ENCODE results near the gene RAPH1. TPM values are rescaled to one million over a fixed set of nuclear protein-coding genes. Genes with fewer than 3 reads are reported as not detected.
"Not testable (repeated sequence)": the region's sequence is repeated elsewhere in the genome, so short reads cannot be mapped to it uniquely, and the experiment has no call there.

RAPH1 gene
- total RNA-seq, 1 donor from 2014 or later = 50.4 TPM

- no peaks in the 10 kb centered on the region for H3K4me1 Mint-ChIP-seq (ENCODE audit: low read depth, unreplicated experiment)
- H3K4me1 ChIP-seq (ENCODE audit: insufficient read depth, low read length) = no peaks in the 10 kb centered on the region
- H3K27ac ChIP-seq (ENCODE audit: low read depth, low read length) = no peak overlapping the region
- no peak overlapping the region for H2AFZ ChIP-seq (ENCODE audit: low read depth, low read length)
- no peak overlapping the region for H3K4me3 Mint-ChIP-seq (ENCODE audit: unreplicated experiment)
- DNase-seq (ENCODE audit: low read depth) = no peak
- TF ChIP-seq, protein P1, sequence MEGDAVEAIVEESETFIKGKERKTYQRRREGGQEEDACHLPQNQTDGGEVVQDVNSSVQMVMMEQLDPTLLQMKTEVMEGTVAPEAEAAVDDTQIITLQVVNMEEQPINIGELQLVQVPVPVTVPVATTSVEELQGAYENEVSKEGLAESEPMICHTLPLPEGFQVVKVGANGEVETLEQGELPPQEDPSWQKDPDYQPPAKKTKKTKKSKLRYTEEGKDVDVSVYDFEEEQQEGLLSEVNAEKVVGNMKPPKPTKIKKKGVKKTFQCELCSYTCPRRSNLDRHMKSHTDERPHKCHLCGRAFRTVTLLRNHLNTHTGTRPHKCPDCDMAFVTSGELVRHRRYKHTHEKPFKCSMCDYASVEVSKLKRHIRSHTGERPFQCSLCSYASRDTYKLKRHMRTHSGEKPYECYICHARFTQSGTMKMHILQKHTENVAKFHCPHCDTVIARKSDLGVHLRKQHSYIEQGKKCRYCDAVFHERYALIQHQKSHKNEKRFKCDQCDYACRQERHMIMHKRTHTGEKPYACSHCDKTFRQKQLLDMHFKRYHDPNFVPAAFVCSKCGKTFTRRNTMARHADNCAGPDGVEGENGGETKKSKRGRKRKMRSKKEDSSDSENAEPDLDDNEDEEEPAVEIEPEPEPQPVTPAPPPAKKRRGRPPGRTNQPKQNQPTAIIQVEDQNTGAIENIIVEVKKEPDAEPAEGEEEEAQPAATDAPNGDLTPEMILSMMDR (IDR thresholded peaks at IDR 0.05; ENCODE audit: insufficient read depth, low read depth, low read length) = no peak
- no peak for TF ChIP-seq EZH2 (IDR thresholded peaks at IDR 0.05; ENCODE audit: insufficient read depth, low read length)
- peaks cover 70% of the 10 kb centered on the region for H4K20me1 ChIP-seq (ENCODE audit: insufficient read depth, low read length)
- FAIRE-seq = no peak
- H3K4me2 ChIP-seq (ENCODE audit: low read length) = no peak overlapping the region
- H3K36me3 Mint-ChIP-seq (ENCODE audit: low read depth, unreplicated experiment) = no peaks in the 10 kb centered on the region
- H3K9me3 ChIP-seq (ENCODE audit: insufficient read depth, low read depth, low read length) = no peaks in the 10 kb centered on the region
- H3K4me3 ChIP-seq (ENCODE audit: insufficient read depth, low read depth, low read length) = no peak overlapping the region
- no peaks in the 10 kb centered on the region for H3K27me3 ChIP-seq (ENCODE audit: insufficient read depth, low read length)
- no peaks in the 10 kb centered on the region for H3K9me3 Mint-ChIP-seq (ENCODE audit: unreplicated experiment)
- H3K27ac Mint-ChIP-seq (ENCODE audit: unreplicated experiment) = no peak overlapping the region
- H3K27me3 Mint-ChIP-seq (ENCODE audit: low read depth, unreplicated experiment) = no peaks in the 10 kb centered on the region
- no peak overlapping the region for H3K9ac ChIP-seq (ENCODE audit: low read length)
- H3K36me3 ChIP-seq (ENCODE audit: insufficient read depth, low read length) = peaks cover 2% of the 10 kb centered on the region
- peaks cover 97% of the 10 kb centered on the region for H3K79me2 ChIP-seq (ENCODE audit: insufficient read depth, low read length)
These were observed 24.7 kb downstream of the RAPH1 start for GRCh38 chr2:203510256-203510940.

DNA sequence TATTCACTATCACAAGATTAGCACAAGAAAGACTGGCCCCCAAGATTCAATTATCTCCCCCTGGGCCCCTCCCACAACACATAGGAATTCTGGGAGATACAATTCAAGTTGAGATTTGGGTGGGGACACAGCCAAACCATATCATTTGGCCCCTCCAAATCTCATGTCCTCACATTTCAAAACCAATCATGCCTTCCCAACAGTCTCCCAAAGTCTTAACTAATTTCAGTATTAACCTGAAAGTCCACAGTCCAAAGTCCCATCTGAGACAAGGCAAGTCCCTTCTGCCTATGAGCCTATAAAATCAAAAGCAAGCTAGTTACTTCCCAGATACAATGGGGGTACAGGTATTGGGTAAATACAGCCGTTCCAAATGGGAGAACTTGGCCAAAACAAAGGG lies 31.6 kb downstream of the RAPH1 start:
- peaks cover 57% of the 10 kb centered on the region for H4K20me1 ChIP-seq (ENCODE audit: insufficient read depth, low read length)
- H3K4me2 ChIP-seq (ENCODE audit: low read length); H3K9ac ChIP-seq (ENCODE audit: low read length); DNase-seq (ENCODE audit: low read depth); H3K4me1 Mint-ChIP-seq (ENCODE audit: low read depth, unreplicated experiment); H3K9me3 Mint-ChIP-seq (ENCODE audit: unreplicated experiment); H3K27ac Mint-ChIP-seq (ENCODE audit: unreplicated experiment); H2AFZ ChIP-seq (ENCODE audit: low read depth, low read length); H3K36me3 Mint-ChIP-seq (ENCODE audit: low read depth, unreplicated experiment); H3K27me3 ChIP-seq (ENCODE audit: insufficient read depth, low read length); H3K4me1 ChIP-seq (ENCODE audit: insufficient read depth, low read length); H3K4me3 Mint-ChIP-seq (ENCODE audit: unreplicated experiment); H3K9me3 ChIP-seq (ENCODE audit: insufficient read depth, low read depth, low read length); FAIRE-seq; H3K36me3 ChIP-seq (ENCODE audit: insufficient read depth, low read length); H3K4me3 ChIP-seq (ENCODE audit: insufficient read depth, low read depth, low read length); H3K27me3 Mint-ChIP-seq (ENCODE audit: low read depth, unreplicated experiment); H3K27ac ChIP-seq (ENCODE audit: low read depth, low read length): not testable (repeated sequence)
- peaks cover 94% of the 10 kb centered on the region for H3K79me2 ChIP-seq (ENCODE audit: insufficient read depth, low read length)

DNA sequence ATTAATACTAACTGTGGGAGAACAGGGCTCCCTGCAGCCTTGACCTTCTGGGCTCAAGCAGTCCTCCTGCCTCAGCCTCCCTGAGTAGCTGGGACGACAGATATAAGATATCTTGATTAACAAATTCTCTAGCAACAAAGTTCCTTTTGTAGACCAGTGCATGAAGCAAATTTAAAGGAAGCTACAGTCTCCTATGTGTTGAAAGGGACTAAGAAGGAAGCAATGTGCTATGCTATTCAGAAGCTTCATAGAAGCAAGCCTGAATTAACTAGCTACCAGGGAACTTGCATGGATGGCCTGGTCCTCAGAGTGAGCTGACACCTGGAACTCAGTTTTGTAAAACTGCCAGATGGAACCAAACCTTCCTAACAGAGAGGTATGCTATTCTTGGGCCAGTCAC lies 33.2 kb downstream of the RAPH1 start:
- no peak overlapping the region for H3K4me3 Mint-ChIP-seq (ENCODE audit: unreplicated experiment)
- no peak overlapping the region for H3K4me3 ChIP-seq (ENCODE audit: insufficient read depth, low read depth, low read length)
- H3K27ac Mint-ChIP-seq (ENCODE audit: unreplicated experiment) = no peak overlapping the region
- peaks cover 9% of the 10 kb centered on the region for H3K36me3 Mint-ChIP-seq (ENCODE audit: low read depth, unreplicated experiment)
- H3K9me3 Mint-ChIP-seq (ENCODE audit: unreplicated experiment) = peaks cover 3% of the 10 kb centered on the region
- H3K79me2 ChIP-seq (ENCODE audit: insufficient read depth, low read length) = peaks cover 94% of the 10 kb centered on the region
- no peaks in the 10 kb centered on the region for H3K27me3 ChIP-seq (ENCODE audit: insufficient read depth, low read length)
- no peak overlapping the region for H3K4me2 ChIP-seq (ENCODE audit: low read length)
- no peaks in the 10 kb centered on the region for H3K4me1 ChIP-seq (ENCODE audit: insufficient read depth, low read length)
- no peak for FAIRE-seq
- no peak overlapping the region for H2AFZ ChIP-seq (ENCODE audit: low read depth, low read length)
- peaks cover 3% of the 10 kb centered on the region for H3K36me3 ChIP-seq (ENCODE audit: insufficient read depth, low read length)
- no peak overlapping the region for H3K9ac ChIP-seq (ENCODE audit: low read length)
- peaks cover 47% of the 10 kb centered on the region for H4K20me1 ChIP-seq (ENCODE audit: insufficient read depth, low read length)
- DNase-seq (ENCODE audit: low read depth) = no peak
- TF ChIP-seq, protein P1 (IDR thresholded peaks at IDR 0.05; ENCODE audit: insufficient read depth, low read depth, low read length) = no peak
- TF ChIP-seq EZH2 (IDR thresholded peaks at IDR 0.05; ENCODE audit: insufficient read depth, low read length) = no peak
- no peaks in the 10 kb centered on the region for H3K27me3 Mint-ChIP-seq (ENCODE audit: low read depth, unreplicated experiment)
- no peaks in the 10 kb centered on the region for H3K9me3 ChIP-seq (ENCODE audit: insufficient read depth, low read depth, low read length)
- H3K4me1 Mint-ChIP-seq (ENCODE audit: low read depth, unreplicated experiment) = peaks cover 4% of the 10 kb centered on the region
- no peak overlapping the region for H3K27ac ChIP-seq (ENCODE audit: low read depth, low read length)
